Measurements from ENCODE around the gene BMPR2. TPM values are rescaled to one million over a fixed set of nuclear protein-coding genes. Genes with fewer than 3 reads are reported as not detected.
"Not testable (repeated sequence)": the region's sequence is repeated elsewhere in the genome, so short reads cannot be mapped to it uniquely, and the experiment has no call there.

Gene BMPR2
- polyA plus RNA-seq, 3 donors: 65.4 to 69.6 (median 69.6) TPM

DNA sequence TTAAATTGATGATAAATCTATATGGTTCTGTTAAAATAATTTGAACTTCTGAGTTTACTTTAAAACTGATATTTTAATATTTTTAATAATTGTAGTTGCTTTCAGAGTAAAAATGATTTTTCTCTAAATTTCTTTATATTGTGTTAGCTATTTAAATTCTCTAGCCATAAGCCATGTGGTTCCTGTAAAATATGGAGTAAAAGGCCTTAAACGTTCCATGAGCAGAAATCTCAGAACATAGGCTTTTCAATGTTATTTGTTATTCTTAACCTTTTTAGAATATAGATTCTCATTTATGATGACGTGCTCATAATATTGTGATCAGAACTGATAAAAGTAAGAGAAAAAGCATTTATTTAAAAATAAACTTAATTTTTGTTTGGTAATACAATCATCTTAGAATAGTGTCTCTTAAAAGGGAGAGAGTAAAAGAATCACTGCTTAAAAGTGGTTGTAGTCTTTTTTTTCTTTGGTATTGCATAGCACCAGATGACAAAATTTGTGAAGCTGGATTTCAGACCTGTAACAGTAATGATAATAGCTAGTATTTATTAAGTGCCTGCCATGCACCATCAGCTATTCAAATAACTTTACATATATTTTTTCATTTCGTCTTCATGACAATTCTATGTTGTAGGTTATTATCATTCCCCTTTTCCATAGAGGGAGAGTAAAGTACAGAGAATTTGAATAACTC, 2.7 kb downstream of the BMPR2 start:
- no peak for DNase-seq (ENCODE audit: low read depth in 3 of 3, low spot score in 2 of 3)

DNA sequence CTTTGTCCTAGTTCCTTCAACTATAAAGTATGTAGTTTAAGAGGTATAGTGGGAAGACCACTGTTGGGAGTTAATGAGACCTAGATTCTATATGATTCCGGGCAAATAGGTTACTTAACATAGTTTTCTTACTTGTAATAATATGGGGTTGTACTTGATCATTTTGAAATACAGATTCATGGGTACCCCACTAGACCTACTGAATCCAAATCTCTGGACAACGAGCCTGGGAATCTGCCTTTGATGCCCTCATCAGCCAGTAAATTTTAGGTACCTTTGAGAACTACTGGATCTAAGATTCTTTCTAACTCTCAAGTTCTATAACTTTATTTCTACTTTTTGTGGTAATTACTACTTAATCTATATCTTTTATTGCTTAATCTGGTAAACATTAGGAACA, 6.6 kb downstream of the BMPR2 start:
- DNase-seq (ENCODE audit: low read depth in 3 of 3, low spot score in 2 of 3): no peak

DNA sequence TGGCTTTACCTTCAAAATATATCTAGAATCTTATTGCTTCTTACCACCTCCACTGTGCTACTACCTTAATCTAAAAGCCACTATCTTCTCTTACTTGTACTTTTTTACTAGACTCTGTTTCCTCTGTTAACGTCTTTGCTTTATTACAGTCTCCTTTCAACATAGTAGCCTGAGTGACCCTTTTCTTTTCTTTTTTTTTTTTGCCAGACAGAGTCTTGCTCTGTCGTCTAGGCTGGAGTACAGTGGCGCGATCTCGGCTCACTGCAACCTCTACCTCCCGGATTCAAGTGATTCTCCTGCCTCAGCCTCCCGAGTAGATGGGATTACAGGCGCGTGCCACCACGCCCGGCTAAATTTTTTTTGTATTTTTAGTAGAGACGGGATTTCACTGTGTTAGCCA, 10.4 kb downstream of the BMPR2 start:
- DNase-seq (ENCODE audit: low read depth in 3 of 3, low spot score in 2 of 3): not testable (repeated sequence)

DNA sequence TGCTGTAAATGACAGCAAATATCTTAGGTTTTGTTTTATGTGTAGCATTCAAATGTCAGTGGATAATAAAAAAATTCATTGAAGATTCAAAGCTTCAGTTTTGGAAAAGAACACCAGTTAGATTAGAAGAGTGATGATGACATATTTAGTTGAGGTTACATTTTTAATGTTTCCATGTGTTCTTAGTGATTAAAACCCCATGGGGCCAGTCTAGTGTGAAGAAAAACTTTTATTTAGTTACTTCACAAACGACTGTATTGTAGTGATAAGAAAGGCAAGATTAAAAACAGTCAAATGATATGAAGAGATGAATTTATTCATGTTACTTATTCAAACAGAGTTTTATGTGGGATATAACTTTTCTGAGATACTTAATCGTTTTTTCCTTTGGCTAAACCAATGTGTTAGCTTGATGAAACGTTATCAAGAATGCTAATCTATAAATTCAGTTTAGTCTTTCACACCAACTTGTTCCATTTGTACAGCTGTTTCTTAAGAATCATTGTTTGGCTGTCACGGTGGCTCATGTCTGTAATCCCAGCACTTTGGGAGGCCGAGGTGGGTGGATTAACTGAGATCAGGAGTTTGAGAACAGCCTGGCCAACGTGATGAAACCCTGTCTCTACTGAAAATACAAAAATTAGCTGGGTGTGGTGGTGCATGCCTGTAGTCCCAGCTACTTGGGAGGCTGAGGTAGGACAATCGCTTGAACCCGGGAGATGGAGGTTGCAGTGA, 11.6 kb downstream of the BMPR2 start:
- DNase-seq (ENCODE audit: low read depth in 3 of 3, low spot score in 2 of 3): no peak

DNA sequence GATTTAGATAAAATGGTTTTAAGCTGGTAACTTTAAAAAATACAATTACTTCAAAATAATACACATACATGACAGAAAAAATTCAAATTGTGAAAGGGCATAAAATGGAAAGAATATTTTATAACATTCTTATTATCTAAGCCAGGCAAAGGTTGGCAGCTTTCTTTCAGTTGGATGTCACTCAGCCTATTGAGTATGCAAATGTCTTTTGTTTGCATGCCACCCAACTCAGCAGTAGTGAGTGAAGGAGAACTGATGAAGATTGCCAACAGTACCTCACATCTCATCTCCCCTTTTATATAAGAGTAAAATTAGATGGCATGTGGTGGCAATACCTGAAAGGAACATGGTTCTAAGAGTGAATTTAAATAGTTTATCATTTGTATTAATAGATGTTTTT, 24.8 kb downstream of the BMPR2 start:
- DNase-seq (ENCODE audit: low read depth in 3 of 3, low spot score in 2 of 3): no peak

DNA sequence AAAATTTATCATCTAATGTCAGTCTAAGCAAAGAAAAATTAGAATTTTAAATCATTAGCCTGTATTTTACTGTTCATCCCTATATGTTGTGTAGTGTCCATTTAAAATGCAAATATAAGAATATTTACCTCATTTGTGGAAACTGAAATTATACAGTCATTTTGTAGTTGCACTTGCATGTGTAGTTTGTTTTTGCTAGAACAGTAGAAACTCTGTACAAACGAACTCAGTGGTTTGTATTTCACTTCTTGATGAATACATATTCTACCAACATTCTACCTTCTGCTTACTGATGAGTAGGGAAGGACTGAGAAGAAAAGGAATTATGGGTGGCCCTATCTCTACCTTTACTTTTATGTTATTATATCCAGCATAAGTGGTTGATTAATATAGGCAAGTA, 29.7 kb downstream of the BMPR2 start:
- DNase-seq (ENCODE audit: low read depth in 3 of 3, low spot score in 2 of 3): no peak

DNA sequence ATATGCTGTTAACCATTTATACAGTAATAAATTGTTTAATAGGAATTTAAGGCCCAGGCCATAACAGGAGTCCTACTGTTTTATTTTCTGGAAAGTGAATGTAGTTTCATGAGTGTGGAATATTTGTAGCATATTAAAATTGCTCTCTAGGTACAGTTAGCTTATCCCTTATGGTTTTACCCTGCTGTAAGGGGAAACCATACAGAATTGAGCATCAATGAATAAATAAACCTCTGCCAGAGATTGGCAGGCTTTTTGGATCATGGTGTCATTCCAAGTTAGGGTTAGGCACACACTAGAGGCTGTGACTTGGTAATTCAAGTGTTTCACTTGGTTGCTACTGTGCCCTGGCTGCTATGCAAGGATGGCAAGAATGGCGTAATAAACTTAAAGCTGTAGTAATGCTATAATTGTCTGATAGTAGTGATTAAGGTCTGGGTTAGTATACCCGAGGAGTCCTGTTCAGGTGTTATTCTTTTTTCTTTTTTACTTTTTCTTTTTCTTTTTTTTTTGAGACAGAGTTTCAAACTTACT, 30.4 kb downstream of the BMPR2 start:
- no peak for DNase-seq (ENCODE audit: low read depth in 3 of 3, low spot score in 2 of 3)

DNA sequence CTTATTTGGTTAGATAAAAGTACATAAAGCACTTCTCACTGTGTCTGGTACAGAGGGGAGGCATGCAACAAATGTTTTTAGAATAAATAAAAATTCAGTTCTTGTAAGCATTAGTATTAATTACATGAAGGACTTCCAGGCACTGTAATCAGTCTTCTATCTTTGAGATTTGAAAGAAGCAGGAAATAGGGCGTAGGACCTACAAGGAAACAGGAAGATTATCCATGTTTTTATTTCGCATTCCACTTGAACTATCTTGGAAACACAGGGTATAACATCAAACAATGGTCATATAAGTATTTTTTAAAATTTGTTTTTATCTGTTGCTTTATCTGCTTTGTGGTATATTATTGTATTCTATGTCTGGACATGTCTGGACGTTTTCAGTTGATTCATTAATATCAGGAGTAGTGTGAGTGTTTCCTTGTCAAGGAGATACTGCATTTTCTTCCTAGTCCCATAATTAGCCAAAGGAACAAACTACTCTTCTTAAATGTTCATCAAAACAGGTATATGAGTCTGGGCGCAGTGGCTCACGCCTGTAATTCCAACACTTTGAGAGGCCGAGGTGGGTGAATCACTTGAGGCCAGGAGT, 32.5 kb downstream of the BMPR2 start:
- no peak for DNase-seq (ENCODE audit: low read depth in 3 of 3, low spot score in 2 of 3)

DNA sequence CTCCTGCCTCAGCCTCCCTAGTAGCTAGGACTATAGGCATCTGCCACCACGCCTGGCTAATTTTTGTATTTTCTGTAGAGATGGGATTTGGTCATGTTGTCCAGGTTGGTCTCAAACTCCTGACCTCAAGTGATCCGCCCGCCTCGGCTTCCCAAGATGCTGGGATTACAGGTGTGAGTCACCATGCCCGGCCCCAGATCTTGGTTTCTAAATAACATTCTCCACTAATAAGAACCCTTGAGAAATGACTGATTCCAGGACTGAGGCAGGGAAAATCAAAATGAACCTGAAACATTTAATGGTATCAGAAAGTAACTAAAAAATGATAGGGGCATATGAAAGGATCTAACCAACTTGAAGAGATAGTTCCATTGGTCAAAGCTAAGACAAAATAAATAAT, 34.0 kb downstream of the BMPR2 start:
- no peak for DNase-seq (ENCODE audit: low read depth in 3 of 3, low spot score in 2 of 3)

DNA sequence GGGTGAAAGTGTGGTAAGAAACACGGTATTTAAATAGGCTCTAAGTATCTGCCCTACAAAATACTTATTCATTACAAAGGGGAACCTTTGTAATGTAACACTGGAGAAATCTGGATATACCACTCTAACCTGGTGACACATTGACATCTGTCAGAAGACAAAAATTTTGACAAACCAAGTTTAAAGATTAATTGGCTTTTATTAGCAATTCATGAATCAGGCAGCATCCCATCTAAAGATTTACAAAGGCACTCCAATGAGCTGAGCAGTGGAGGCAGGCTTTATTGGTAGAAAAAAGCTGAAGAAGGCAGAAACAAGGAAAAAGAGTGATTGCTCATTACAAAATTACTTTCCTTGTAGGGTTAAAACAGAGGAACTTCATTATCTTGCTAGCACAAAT, 35.0 kb downstream of the BMPR2 start:
- no peak for DNase-seq (ENCODE audit: low read depth in 3 of 3, low spot score in 2 of 3)

DNA sequence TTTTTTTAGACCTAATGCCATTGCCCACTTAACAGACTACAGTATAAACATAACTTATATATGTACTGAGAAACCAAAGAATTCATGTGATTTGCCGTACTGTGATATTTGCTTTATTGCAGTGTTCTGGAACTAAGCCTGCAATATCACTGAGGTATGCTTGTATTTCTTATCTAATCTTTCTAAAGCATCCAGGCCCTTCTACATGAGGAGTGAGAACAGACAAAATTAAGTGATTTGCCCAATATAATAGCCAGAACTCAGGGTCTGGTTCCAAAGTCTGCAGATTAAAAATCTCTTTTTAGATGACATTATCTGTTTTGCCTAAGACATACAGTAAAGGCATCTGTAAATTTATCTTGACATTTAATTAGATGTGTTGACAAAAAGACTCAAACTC, 41.9 kb downstream of the BMPR2 start:
- DNase-seq (ENCODE audit: low read depth in 3 of 3, low spot score in 2 of 3): no peak

DNA sequence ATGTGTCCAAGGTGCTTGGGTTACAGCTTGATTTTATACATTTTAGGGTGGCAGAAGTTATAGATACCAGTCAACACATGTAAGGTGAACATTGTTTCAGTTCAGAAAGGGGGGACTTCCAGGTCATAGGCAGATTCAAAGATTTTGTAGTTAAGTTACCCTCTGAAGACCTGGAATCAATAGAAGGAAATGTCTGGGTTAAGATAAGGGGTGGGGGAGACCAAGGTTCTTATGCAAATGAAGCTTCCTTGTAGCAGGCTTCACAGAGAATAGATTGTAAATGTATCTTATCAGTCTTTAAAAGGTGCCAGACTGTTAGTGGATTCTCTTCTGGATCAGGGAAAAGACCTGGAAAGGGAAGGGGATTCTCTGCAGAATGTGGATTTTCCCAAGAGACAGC, 42.4 kb downstream of the BMPR2 start:
- DNase-seq (ENCODE audit: low read depth in 3 of 3, low spot score in 2 of 3): no peak

DNA sequence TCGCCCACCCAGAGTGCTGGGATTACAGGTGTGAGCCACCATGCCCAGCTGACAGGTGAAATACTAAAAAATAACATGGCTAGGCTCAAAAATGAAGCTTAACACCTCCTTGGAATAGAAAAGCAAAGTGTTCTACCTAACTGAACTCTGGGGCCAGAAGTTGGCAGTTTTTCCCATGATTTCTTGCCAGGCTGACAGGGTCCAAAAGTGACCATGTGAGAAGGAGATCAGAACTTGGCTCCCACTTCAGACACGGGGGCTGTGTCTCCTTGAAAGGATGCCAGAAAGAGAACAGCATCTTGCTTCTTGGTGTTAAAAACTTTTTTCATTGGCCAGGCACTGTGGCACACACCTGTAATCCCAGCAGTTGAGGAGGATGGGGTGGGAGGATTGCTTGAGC, 47.0 kb downstream of the BMPR2 start:
- no peak for DNase-seq (ENCODE audit: low read depth in 3 of 3, low spot score in 2 of 3)

DNA sequence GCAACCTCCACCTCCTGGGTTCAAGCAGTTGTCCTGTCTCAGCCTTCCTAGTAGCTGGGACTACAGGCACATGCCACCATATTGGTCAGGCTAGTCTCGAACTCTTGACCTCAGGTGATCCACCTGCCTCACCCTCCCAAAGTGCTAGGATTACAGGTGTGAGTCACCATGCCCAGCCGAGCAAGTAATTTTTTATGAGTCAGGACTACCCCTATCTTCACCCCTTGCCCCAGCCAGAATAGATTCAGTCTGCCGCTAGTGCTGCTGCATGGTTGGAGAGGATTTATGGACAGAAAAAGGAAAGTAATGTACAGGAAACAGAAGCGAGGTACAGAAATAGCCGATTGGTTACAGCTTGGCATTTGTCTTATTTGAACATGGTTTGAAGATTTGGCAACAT, 48.9 kb downstream of the BMPR2 start:
- DNase-seq (ENCODE audit: low read depth in 3 of 3, low spot score in 2 of 3): no peak

DNA sequence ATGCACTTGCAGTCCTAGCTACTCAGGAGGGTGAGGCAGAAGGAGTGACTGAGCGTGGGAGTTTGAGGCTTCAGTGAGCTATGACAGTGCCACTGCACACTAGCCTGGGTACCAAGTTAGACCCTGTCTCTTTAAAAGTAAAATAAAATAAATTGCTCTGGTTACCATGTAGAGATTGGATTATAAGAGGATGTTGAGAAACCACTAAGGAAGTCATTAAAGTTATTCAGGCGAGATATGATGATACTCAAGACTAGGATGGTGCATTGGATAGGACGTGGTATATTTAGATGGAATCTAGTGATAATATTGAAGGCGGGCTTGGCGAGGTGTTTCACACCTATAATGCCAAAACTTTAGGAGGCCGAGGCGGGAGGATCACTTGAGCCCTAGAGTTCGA, 50.6 kb downstream of the BMPR2 start:
- DNase-seq (ENCODE audit: low read depth in 3 of 3, low spot score in 2 of 3): no peak

DNA sequence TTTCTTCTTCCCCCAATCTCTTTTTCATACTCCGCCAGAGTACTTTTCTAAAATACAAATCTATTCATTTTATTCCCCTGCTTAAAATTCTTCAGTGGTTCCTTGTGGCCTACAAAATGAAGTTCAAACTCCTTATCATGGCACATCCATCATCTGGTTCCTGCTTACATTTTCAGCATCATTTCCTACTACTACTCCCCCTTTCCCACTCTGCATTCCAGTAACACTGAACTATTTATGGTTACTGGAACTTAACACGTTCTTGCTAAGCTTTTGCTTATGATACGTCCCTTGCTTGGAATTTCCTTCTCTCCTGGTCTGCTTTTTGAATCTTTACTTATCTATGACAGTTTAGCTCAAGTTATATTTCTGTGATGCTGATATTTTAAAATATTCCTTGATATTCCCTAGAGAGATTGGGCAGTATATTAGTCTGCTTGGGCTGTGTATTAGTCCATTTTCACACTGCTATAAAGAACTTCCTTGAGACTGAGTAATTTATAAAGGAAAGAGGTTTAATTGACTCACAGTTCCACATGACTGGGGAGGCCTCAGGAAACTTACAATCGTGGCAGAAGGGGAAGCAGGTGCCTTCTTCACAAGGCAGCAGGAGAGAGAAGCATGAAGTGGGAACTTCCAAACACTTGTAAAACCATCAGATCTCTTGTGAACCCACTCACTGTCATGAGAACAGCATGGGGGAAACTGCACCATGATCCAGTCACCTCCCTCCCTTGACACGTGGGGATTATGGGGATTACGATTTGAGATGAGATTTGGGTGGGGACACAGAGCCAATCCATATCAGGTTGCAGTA, 53.2 kb downstream of the BMPR2 start:
- peak in 1 of 3 donors; percentile 18 for DNase-seq (ENCODE audit: low read depth in 3 of 3, low spot score in 2 of 3)

DNA sequence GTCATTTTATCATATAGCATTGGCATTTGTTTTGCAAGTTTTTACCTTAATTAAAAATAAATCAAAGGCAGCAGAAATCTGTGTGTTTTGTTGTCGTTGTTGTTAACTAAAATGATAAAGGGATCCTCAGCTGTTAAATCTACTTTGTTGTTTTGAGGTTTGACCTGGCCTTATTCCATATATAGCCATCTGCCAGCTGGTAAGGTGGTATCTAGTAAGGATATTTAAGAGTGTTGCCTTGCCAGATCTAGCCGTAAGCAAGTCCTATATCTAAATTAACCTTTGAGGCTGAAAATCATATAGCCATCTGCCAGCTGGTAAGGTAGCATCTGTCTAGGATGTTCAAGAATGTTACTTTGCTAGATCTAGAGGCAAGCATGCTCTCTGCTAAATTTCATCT, 56.6 kb downstream of the BMPR2 start:
- DNase-seq (ENCODE audit: low read depth in 3 of 3, low spot score in 2 of 3): no peak

DNA sequence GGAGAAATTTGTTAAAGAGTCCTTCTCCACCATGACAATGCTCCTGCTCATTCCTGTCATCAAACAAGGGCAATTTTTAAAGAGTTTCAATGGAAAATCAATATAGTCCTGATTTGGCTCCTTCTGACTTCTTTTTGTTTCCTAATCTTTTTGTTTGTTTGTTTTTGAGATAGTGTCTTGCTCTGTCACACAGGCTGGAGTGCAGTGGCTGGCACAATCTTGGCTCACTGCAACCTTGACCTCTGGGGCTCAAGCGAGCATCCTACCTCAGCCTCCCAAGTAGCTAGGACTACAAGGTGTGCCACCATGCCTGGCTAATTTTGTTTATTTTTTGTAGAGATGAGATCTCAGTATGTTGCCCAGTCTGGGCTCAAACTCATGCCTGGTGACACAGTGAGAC, 58.3 kb downstream of the BMPR2 start:
- no peak for DNase-seq (ENCODE audit: low read depth in 3 of 3, low spot score in 2 of 3)

DNA sequence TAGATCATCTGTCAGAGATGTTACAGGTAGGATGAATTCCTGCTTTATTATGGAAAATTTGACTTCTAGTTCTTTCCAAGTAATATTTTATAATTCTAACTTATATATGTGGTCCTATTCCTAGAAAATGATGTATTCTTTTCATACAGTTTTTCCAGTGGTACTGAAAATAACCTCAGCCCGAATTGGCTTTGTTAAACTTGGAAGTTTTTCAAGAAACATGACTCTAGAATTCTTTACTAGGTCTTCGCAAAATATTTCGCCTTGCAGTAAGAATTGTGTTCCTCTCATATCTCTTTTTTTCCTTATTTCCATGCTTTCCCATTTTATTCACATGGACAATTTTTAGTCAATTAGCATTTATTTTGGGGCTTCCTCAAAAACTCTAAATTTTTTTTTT, 60.5 kb downstream of the BMPR2 start:
- no peak for DNase-seq (ENCODE audit: low read depth in 3 of 3, low spot score in 2 of 3)

DNA sequence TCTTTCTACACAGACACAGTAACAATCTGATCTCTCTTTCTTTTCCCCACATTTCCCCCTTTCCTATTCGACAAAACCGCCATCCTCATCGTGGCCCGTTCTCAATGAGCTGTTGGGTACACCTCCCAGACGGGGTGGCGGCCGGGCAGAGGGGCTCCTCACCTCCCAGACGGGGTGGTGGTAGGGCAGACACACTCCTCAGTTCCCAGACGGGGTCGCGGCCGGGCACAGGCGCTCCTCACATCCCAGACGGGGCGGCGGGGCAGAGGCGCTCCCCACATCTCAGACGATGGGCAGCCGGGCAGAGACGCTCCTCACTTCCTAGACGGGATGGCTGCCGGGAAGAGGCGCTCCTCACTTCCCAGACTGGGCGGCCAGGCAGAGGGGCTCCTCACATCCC, 64.0 kb downstream of the BMPR2 start:
- not testable (repeated sequence) for DNase-seq (ENCODE audit: low read depth in 3 of 3, low spot score in 2 of 3)

DNA sequence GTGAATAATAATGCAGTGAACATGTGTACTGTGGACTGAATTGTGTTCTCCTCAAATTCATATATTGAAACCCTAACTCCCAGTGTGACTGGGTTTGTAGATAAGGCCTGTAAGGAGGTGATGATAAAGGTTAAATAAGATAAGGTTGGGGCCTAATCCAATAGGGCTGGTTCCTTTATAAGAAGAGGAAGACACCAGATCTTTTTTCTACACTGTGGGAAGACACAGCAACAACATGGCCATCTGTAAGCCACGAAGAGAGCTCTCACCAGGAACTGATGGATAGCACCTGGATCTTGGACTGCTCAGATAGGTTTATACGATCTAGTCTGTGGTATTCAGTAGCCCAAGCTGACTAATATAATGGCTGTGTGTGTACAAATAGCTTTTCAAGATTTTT, 66.8 kb downstream of the BMPR2 start:
- no peak for DNase-seq (ENCODE audit: low read depth in 3 of 3, low spot score in 2 of 3)

Measured in right renal cortex interstitium (tissue), 3 donors.